Natural killer cell (primary cell): Measurements from ENCODE around the gene LECT2. TPM values are rescaled to one million over a fixed set of nuclear protein-coding genes. Genes with fewer than 3 reads are reported as not detected.

ENCODE experiments used
- ATAC-seq, 3 donors: fragments of 150-1000 bp in 2 of 3; fragments of 200-7000 bp in 1 of 3; cut with Tn5 transposase; 1 replicate in 1 of 3; 2 replicates in 2 of 3; pipeline ENCODE4 v1.10.0; 2021; ENCODE audit warnings: mild to moderate bottlenecking in 2 of 3, moderate library complexity in 2 of 3
- DNase-seq, 2 donors: peaks; one replicate each; pipeline versions ENCODE4 v3.0.0 to v3.0.0-alpha.2; 2013 to 2021; ENCODE audit warnings: mixed read lengths in 1 of 2
- H3K27ac ChIP-seq: one replicate; pipeline ENCODE4 v1.5.1; 2013; ENCODE audit warnings: mild to moderate bottlenecking, low read length
- H3K27me3 ChIP-seq: one replicate; pipeline ENCODE4 v1.6.1; 2013; ENCODE audit warnings: low read length; ENCODE audit not compliant: control insufficient read depth, insufficient read depth
- H3K36me3 ChIP-seq: one replicate; pipeline ENCODE4 v1.6.1; 2013; ENCODE audit warnings: low read length; ENCODE audit not compliant: control insufficient read depth, insufficient read depth
- H3K4me1 ChIP-seq: one replicate; pipeline ENCODE4 v1.6.1; 2013; ENCODE audit warnings: low read length; ENCODE audit not compliant: control insufficient read depth, insufficient read depth
- H3K4me3 ChIP-seq: one replicate; pipeline ENCODE4 v1.5.1; 2013; ENCODE audit warnings: low read length
- H3K9me3 ChIP-seq: one replicate; pipeline ENCODE4 v1.6.1; 2013; ENCODE audit warnings: low read length; ENCODE audit not compliant: control insufficient read depth, insufficient read depth
- H3K27ac Mint-ChIP-seq, 2 donors: one replicate each; pipeline ENCODE4 v1.8.0; 2022; ENCODE audit warnings: mild to moderate bottlenecking in 2 of 2, mixed read lengths in 2 of 2, moderate library complexity in 1 of 2
- H3K27me3 Mint-ChIP-seq, 2 donors: one replicate each; pipeline ENCODE4 v1.8.0; 2022; ENCODE audit warnings: low read depth in 2 of 2, mixed read lengths in 2 of 2
- H3K36me3 Mint-ChIP-seq: one replicate; pipeline ENCODE4 v1.8.0; 2022; ENCODE audit warnings: mixed read lengths
- H3K4me1 Mint-ChIP-seq, 2 donors: one replicate each; pipeline ENCODE4 v1.8.0; 2022; ENCODE audit warnings: mixed read lengths in 2 of 2
- H3K4me3 Mint-ChIP-seq: one replicate; pipeline ENCODE4 v1.8.0; 2022; ENCODE audit warnings: mild to moderate bottlenecking, moderate library complexity, mixed read lengths
- H3K9me3 Mint-ChIP-seq, 2 donors: one replicate each; pipeline ENCODE4 v1.8.0; 2022; ENCODE audit warnings: mixed read lengths in 2 of 2
- CTCF ChIP-seq: fragments of 200-600 bp; IDR thresholded peaks from one replicate; pipeline ENCODE4 v1.8.0; 2022; ENCODE audit warnings: antibody characterized with exemption
- WGBS: methylation state at CpG from one replicate; pipeline ENCODE4 v1.1.7; 2013; ENCODE audit warnings: missing lambda C conversion rate; ENCODE audit not compliant: insufficient coverage; 5-methylcytosine and 5-hydroxymethylcytosine counted together
- intact Hi-C: fragments of 100-400 bp; cut with micrococcal nuclease; formaldehyde crosslinking; loops from one replicate; pipeline ENCODE4 v1.14.2; 2022
- total RNA-seq, 4 donors: library from RNA; stranded (reverse); fragments of 120-200 nt in 1 of 4; gene quantifications; one replicate each; pipeline versions ENCODE4 v1.2.3 to v1.2.4, GENCODE V29; 2013 to 2022

The LECT2 gene
- total RNA-seq, 3 donors from 2014 or later (not counting 1 experiment from before 2014, with no cell fraction given) = not detected

DNA sequence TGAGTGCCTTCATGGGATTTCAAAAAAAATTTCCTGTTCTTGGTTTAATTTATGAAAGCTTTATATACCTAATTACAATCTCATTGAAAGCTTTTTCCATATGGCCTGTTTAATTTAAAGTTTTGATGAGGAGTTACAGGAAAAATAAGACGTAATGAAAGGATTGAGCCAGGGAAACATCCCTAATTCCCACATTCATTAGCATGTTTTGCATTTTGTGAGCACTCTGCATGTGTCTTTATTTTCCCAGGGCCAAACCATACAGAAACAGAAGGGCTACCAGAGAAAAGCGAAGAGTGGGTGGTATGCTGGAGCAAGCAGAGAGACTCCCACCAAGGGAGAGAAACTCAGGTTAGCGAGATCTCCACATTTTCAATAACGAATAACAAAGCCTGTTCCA lies 20.3 kb upstream of the LECT2 start:
- no peak for ATAC-seq
- intact Hi-C loops = loop anchor here (10.0 kb wide), 1 partner anchor 110 kb away; no protein-coding TSS in a partner anchor
- Histone ChIP-seq H3K27me3 (peaks cover 9% of the 10 kb centered on the region), H3K4me1 (no peaks in the 10 kb centered on the region), H3K9me3 (no peaks in the 10 kb centered on the region), H3K27ac (no peak overlapping the region), H3K36me3 (no peaks in the 10 kb centered on the region), H3K4me3 (no peak overlapping the region)
- Mint-ChIP-seq H3K27ac (no peak overlapping the region), H3K9me3 (no peaks in the 10 kb centered on the region), H3K4me3 (no peak overlapping the region), H3K4me1 (no peaks in the 10 kb centered on the region), H3K27me3 (peaks cover 36 to 66% of the 10 kb centered on the region in 2 donors), H3K36me3 (no peaks in the 10 kb centered on the region)
- TF ChIP-seq CTCF = no peak
- 93% methylated on average over 3 of the region's 4 CpGs for WGBS
- no peak for DNase-seq

DNA sequence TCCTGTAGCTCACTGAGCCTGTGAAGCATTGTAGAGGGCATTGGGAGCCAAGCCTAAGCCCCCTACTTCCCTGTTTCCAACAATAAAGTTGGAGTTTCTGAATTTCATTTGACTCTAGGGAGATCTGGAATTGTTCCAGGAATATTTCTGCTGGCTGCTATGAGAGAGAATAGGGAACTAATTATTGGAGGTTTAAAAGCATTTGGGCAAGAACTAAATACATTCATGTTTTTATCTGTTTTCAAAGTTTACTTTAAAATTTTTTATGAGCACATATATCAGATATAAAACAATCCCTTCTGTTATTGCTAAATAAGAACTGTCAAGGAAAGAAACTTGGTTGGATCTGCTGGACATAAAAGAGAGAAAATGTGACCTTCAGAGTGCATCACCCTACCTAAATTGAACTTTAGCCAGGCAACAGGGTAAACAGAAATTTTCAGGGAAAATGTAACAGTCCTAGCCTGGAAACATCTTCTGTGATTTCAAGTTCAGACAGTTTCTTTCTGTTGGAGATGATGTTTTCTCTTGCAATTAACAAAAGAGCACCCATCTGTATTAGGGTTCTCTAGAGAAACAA lies 19.3 kb upstream of the LECT2 start:
- intact Hi-C loops = loop anchor here (10.0 kb wide), 1 partner anchor 111 kb away; no protein-coding TSS in a partner anchor
- Histone ChIP-seq H3K4me1 (no peaks in the 10 kb centered on the region), H3K27ac (no peak overlapping the region), H3K27me3 (peaks cover 12% of the 10 kb centered on the region), H3K36me3 (no peaks in the 10 kb centered on the region), H3K9me3 (no peaks in the 10 kb centered on the region), H3K4me3 (no peak overlapping the region)
- Mint-ChIP-seq H3K36me3 (no peaks in the 10 kb centered on the region), H3K4me1 (no peaks in the 10 kb centered on the region), H3K27me3 (peaks cover 33 to 60% of the 10 kb centered on the region in 2 donors), H3K27ac (no peak overlapping the region), H3K4me3 (no peak overlapping the region), H3K9me3 (no peaks in the 10 kb centered on the region)
- no peak for DNase-seq
- ATAC-seq = no peak
- TF ChIP-seq CTCF = no peak

DNA sequence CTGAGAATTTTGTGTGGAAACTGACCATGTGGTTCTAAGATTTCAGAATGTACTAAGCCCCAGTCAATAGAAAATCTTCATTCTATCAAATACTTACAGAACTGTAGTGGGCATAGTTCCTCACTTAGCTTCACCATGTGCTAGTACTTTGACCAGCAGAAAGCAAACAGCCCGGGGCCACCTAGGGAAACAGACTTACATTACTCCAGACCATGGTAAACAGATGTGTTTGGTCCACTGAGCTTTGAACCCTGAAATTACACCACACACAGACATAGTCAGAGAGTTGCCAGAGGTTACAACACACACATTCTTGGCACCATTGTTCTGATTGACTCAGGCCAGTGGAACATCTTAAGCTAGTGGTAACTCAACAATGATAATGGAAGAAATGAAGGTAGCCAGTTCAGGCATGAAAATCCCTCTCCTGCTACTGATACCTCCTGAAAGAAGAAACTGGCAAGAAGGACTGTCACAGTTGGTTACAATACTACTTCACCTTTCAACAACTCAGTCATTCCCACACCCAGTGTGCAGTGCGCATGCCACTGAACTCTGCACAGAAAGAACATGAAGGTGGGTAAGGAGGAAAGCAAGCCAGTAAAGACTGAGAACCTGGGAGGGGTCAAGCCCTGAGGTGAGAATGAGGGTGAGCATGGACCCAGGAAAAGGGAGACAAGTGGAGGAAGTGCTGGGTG lies 18.7 kb upstream of the LECT2 start:
- Mint-ChIP-seq H3K4me3 (no peak overlapping the region), H3K27me3 (peaks cover 36 to 60% of the 10 kb centered on the region in 2 donors), H3K9me3 (no peaks in the 10 kb centered on the region), H3K4me1 (no peaks in the 10 kb centered on the region), H3K27ac (no peak overlapping the region), H3K36me3 (no peaks in the 10 kb centered on the region)
- no peaks in the 10 kb centered on the region for H3K9me3 ChIP-seq
- intact Hi-C loops = loop anchor here (10.0 kb wide), 1 partner anchor 111 kb away; no protein-coding TSS in a partner anchor
- WGBS = 93% methylated on average over 2 of the region's 2 CpGs
- peaks cover 12% of the 10 kb centered on the region for H3K27me3 ChIP-seq
- no peak for TF ChIP-seq CTCF
- H3K4me3 ChIP-seq = no peak overlapping the region
- H3K27ac ChIP-seq = no peak overlapping the region
- no peaks in the 10 kb centered on the region for H3K4me1 ChIP-seq
- DNase-seq = no peak
- ATAC-seq = no peak
- no peaks in the 10 kb centered on the region for H3K36me3 ChIP-seq
